PC-9 (cell line): ENCODE results near the gene FRRS1.

ENCODE experiments used
- EZH2 ChIP-seq: fragments of 200-600 bp; sonication (generic); IDR thresholded peaks from 2 replicates; pipeline ENCODE4 v1.8.0; 2017; ENCODE audit warnings: antibody characterized with exemption, low read depth
- TF ChIP-seq, protein P1 (sequence below): fragments of 200-600 bp; sonication (generic); conservative IDR thresholded peaks from 2 replicates; pipeline ENCODE4 v1.6.1; 2017; ENCODE audit warnings: mixed run types, antibody characterized with exemption, mild to moderate bottlenecking, moderate library complexity

DNA sequence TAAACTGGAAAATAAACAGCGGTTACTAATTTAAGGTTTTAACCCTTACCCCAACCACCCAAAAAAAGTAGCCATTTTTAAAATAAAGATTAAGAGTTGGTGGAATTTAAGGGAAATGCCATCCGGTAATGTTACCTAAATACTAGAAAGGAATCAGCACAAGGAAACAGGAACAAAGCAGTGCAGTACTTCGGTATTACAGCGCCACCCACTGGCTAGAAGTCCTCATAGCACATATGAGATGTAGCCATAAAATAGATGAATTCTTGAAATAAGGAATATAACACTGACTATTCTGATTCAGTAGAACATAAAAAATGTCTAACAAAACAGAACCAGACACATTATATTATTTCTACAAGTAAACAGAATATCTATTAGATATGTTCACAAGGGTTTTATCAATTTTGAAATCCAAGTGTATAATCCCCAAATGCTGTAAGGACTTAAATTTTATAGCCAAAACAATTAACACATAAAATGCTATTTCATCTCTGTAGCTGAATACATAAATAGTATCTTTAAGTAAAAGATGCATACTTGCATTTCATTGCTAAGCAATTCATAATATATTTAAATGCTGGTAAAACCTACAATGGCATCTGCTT is 58.8 kb downstream of the FRRS1 start:
- TF ChIP-seq, protein P1, sequence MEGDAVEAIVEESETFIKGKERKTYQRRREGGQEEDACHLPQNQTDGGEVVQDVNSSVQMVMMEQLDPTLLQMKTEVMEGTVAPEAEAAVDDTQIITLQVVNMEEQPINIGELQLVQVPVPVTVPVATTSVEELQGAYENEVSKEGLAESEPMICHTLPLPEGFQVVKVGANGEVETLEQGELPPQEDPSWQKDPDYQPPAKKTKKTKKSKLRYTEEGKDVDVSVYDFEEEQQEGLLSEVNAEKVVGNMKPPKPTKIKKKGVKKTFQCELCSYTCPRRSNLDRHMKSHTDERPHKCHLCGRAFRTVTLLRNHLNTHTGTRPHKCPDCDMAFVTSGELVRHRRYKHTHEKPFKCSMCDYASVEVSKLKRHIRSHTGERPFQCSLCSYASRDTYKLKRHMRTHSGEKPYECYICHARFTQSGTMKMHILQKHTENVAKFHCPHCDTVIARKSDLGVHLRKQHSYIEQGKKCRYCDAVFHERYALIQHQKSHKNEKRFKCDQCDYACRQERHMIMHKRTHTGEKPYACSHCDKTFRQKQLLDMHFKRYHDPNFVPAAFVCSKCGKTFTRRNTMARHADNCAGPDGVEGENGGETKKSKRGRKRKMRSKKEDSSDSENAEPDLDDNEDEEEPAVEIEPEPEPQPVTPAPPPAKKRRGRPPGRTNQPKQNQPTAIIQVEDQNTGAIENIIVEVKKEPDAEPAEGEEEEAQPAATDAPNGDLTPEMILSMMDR, result peak; percentile 99
- TF ChIP-seq EZH2, result no peak
